NK-92 (cell line): ENCODE results near the gene RYR3.
"Not testable (repeated sequence)": the region's sequence is repeated elsewhere in the genome, so short reads cannot be mapped to it uniquely, and the experiment has no call there.

Experiments used
- DNase-seq: peaks from one replicate; lab custom pipeline; 2025; ENCODE audit not compliant: unreplicated experiment; lab: John Stamatoyannopoulos, UW

The RYR3 gene

GRCh38 chr15:33813891-33814290, 503.1 kb downstream of the RYR3 start:
- no peak for DNase-seq

- not testable (repeated sequence) for DNase-seq
Measured at GRCh38 chr15:33819499-33819898, 508.7 kb downstream of the RYR3 start.

- DNase-seq: no peak
Measured at GRCh38 chr15:33822479-33822878, 511.7 kb downstream of the RYR3 start.

- DNase-seq: no peak
Measured at GRCh38 chr15:33823119-33823518, 512.4 kb downstream of the RYR3 start.

- no peak for DNase-seq
Measured at GRCh38 chr15:33825453-33825852, 514.7 kb downstream of the RYR3 start.

- DNase-seq: no peak
Measured at GRCh38 chr15:33826201-33826600, 515.4 kb downstream of the RYR3 start.

GRCh38 chr15:33830351-33830750, 519.6 kb downstream of the RYR3 start:
- DNase-seq: no peak

GRCh38 chr15:33831646-33832045, 520.9 kb downstream of the RYR3 start:
- DNase-seq: no peak

GRCh38 chr15:33834892-33835743, 524.4 kb downstream of the RYR3 start:
- DNase-seq: no peak

GRCh38 chr15:33837294-33837693, 526.5 kb downstream of the RYR3 start:
- no peak for DNase-seq

- no peak for DNase-seq
Measured at GRCh38 chr15:33839540-33839939, 528.8 kb downstream of the RYR3 start.

- DNase-seq: no peak
Measured at GRCh38 chr15:33840615-33841014, 529.8 kb downstream of the RYR3 start.

GRCh38 chr15:33844186-33844585, 533.4 kb downstream of the RYR3 start:
- no peak for DNase-seq

GRCh38 chr15:33844597-33844996, 533.8 kb downstream of the RYR3 start:
- DNase-seq: no peak

- DNase-seq: no peak
Measured at GRCh38 chr15:33846142-33846541, 535.4 kb downstream of the RYR3 start.

GRCh38 chr15:33846862-33847261, 536.1 kb downstream of the RYR3 start:
- DNase-seq: no peak

GRCh38 chr15:33848011-33848410, 537.2 kb downstream of the RYR3 start:
- no peak for DNase-seq

GRCh38 chr15:33851079-33851478, 540.3 kb downstream of the RYR3 start:
- no peak for DNase-seq

- DNase-seq: no peak
Measured at GRCh38 chr15:33852094-33852493, 541.3 kb downstream of the RYR3 start.

GRCh38 chr15:33852570-33852969, 541.8 kb downstream of the RYR3 start:
- DNase-seq: no peak

GRCh38 chr15:33857726-33858125, 547.0 kb downstream of the RYR3 start:
- no peak for DNase-seq

GRCh38 chr15:33858836-33859235, 548.1 kb downstream of the RYR3 start:
- DNase-seq: no peak

- no peak for DNase-seq
Measured at GRCh38 chr15:33859992-33860545, 549.3 kb downstream of the RYR3 start.
